IMR-90 (cell line): ENCODE data around the gene RNF146. TPM values are rescaled to one million over a fixed set of nuclear protein-coding genes. Genes with fewer than 3 reads are reported as not detected.
"Not testable (repeated sequence)": the region's sequence is repeated elsewhere in the genome, so short reads cannot be mapped to it uniquely, and the experiment has no call there.

Source experiments
- ATAC-seq: fragments of 200-7000 bp; cut with Tn5 transposase; 2 replicates; pipeline ENCODE4 v1.9.1; 2020; ENCODE audit warnings: low read depth, mild to moderate bottlenecking, moderate library complexity
- BruUV-seq: library from RNA; stranded (reverse); fragments of 400-500 nt; replicated peaks from 2 replicates; lab custom pipeline; 2021; lab: Mats Ljungman, UMichigan
- CTCF ChIA-PET: fragments of 300-600 bp; formaldehyde crosslinking; extraction: SDS; loops from one replicate; lab custom pipeline; 2021; ENCODE audit warnings: antibody characterized with exemption; lab: Yijun Ruan, JAX
- POLR2A ChIA-PET: fragments of 300-600 bp; sonication (Branson Sonifier 250); formaldehyde crosslinking; loops from one replicate; lab custom pipeline; 2022; ENCODE audit warnings: antibody characterized with exemption; ENCODE audit not compliant: unreplicated experiment; lab: Charles Lee
- DNase-seq: peaks from one replicate; pipeline ENCODE4 v3.0.0; 2013
- H2AFZ ChIP-seq: replicated peaks from 2 replicates; pipeline ENCODE3; 2013; ENCODE audit warnings: low read length, mild to moderate bottlenecking; ENCODE audit not compliant: poor library complexity
- H2AK5ac ChIP-seq: 2 replicates; pipeline ENCODE4 v1.6.1; 2013; ENCODE audit warnings: low read depth, low read length, inconsistent platforms
- H2AK9ac ChIP-seq: replicated peaks from 2 replicates; pipeline ENCODE3; 2013; ENCODE audit warnings: mild to moderate bottlenecking, low read depth, low read length, moderate library complexity; ENCODE audit not compliant: poor library complexity
- H2BK120ac ChIP-seq: 2 replicates; pipeline ENCODE4 v1.6.1; 2013; ENCODE audit warnings: low read depth, low read length, inconsistent platforms
- H2BK15ac ChIP-seq: 3 replicates; pipeline ENCODE4 v1.6.1; 2013; ENCODE audit warnings: low read depth, low read length, inconsistent platforms
- H2BK20ac ChIP-seq: 2 replicates; pipeline ENCODE4 v1.6.1; 2013; ENCODE audit warnings: low read depth, mild to moderate bottlenecking, inconsistent platforms, low read length, moderate library complexity
- H2BK5ac ChIP-seq: 2 replicates; pipeline ENCODE4 v1.6.1; 2013; ENCODE audit warnings: mild to moderate bottlenecking, low read depth, low read length, inconsistent platforms; ENCODE audit not compliant: poor library complexity, severe bottlenecking
- H3K14ac ChIP-seq: replicated peaks from 2 replicates; pipeline ENCODE4 v1.6.1; 2013; ENCODE audit warnings: low read depth, low read length, inconsistent platforms
- H3K18ac ChIP-seq: 2 replicates; pipeline ENCODE4 v1.6.1; 2013; ENCODE audit warnings: low read depth, low read length, control low read depth
- H3K23ac ChIP-seq: 2 replicates; pipeline ENCODE4 v1.6.1; 2013; ENCODE audit warnings: low read depth, low read length, inconsistent platforms
- H3K27ac ChIP-seq: 2 replicates; pipeline ENCODE4 v1.5.1; 2013; ENCODE audit warnings: mild to moderate bottlenecking, control low read depth, low read length; ENCODE audit not compliant: insufficient read depth
- H3K27me3 ChIP-seq: 2 replicates; pipeline ENCODE4 v1.6.1; 2013; ENCODE audit warnings: low read length; ENCODE audit not compliant: control insufficient read depth, insufficient read depth
- H3K36me3 ChIP-seq: 2 replicates; pipeline ENCODE4 v1.6.1; 2013; ENCODE audit warnings: low read length, mixed read lengths; ENCODE audit not compliant: control insufficient read depth, insufficient read depth
- H3K4ac ChIP-seq: 2 replicates; pipeline ENCODE4 v1.6.1; 2013; ENCODE audit warnings: low read depth, low read length, inconsistent platforms
- H3K4me1 ChIP-seq: 2 replicates; pipeline ENCODE4 v1.6.1; 2013; ENCODE audit warnings: low read length, mixed read lengths; ENCODE audit not compliant: control insufficient read depth, insufficient read depth
- H3K4me2 ChIP-seq: 2 replicates; pipeline ENCODE4 v1.6.1; 2013; ENCODE audit warnings: low read depth, mild to moderate bottlenecking, control low read depth, low read length, moderate library complexity
- H3K4me3 ChIP-seq: 2 replicates; pipeline ENCODE4 v1.5.1; 2013; ENCODE audit warnings: low read depth, mild to moderate bottlenecking, control low read depth, low read length, moderate library complexity; ENCODE audit not compliant: insufficient read depth
- H3K56ac ChIP-seq: 2 replicates; pipeline ENCODE4 v1.6.1; 2013; ENCODE audit warnings: low read length, inconsistent platforms; ENCODE audit not compliant: insufficient read depth; ENCODE audit errors: extremely low read depth
- H3K79me1 ChIP-seq, 2 experiments: 2 replicates each; pipeline ENCODE4 v1.6.1; 2013; ENCODE audit warnings: low read length in 2 of 2, inconsistent platforms in 1 of 2, low read depth in 1 of 2
- H3K9ac ChIP-seq: 2 replicates; pipeline ENCODE4 v1.6.1; 2013; ENCODE audit warnings: low read depth, low read length, control low read depth
- H3K9me1 ChIP-seq: 2 replicates; pipeline ENCODE4 v1.6.1; 2013; ENCODE audit warnings: low read length, inconsistent platforms; ENCODE audit not compliant: insufficient read depth
- H3K9me3 ChIP-seq: 2 replicates; pipeline ENCODE4 v1.6.1; 2013; ENCODE audit warnings: low read length; ENCODE audit not compliant: control insufficient read depth, insufficient read depth
- H4K20me1 ChIP-seq: 2 replicates; pipeline ENCODE4 v1.6.1; 2013; ENCODE audit warnings: low read length, inconsistent platforms; ENCODE audit not compliant: insufficient read depth
- H4K5ac ChIP-seq: 2 replicates; pipeline ENCODE4 v1.6.1; 2013; ENCODE audit warnings: mild to moderate bottlenecking, low read depth, low read length, control low read depth
- H4K8ac ChIP-seq, 2 experiments: 2 replicates each; pipeline ENCODE4 v1.6.1; 2013; ENCODE audit warnings: low read depth in 2 of 2, low read length in 2 of 2, control low read depth in 1 of 2, inconsistent platforms in 1 of 2
- H4K91ac ChIP-seq: 2 replicates; pipeline ENCODE4 v1.6.1; 2013; ENCODE audit warnings: low read depth, low read length, inconsistent platforms; ENCODE audit not compliant: insufficient read depth
- WGBS, 2 experiments: methylation state at CpG; one replicate each; pipeline versions ENCODE4 v1.1.5 to v1.1.7; 2013; ENCODE audit warnings: missing lambda C conversion rate in 2 of 2; ENCODE audit not compliant: insufficient read length in 1 of 2; ENCODE audit errors: extremely low coverage in 2 of 2; 5-methylcytosine and 5-hydroxymethylcytosine counted together
- dilution Hi-C: fragments of 300-500 bp; cut with HindIII; formaldehyde crosslinking; loops from one replicate; pipeline ENCODE4 v1.14.3; 2018; ENCODE audit warnings: low sequenced_read_pairs; ENCODE audit not compliant: unreplicated experiment
- in situ Hi-C: fragments of 300-500 bp; cut with MboI; formaldehyde crosslinking; loops from 3 replicates; pipeline ENCODE4 v1.14.3; 2019; ENCODE audit warnings: low sequenced_read_pairs, inconsistent platforms, mixed read lengths
- intact Hi-C: fragments of 100-400 bp; cut with micrococcal nuclease; formaldehyde crosslinking; loops from 2 replicates; pipeline ENCODE4 v1.10.0; 2022
- polyA plus RNA-seq, 3 experiments: library from polyadenylated mRNA; depleted of rRNA; stranded (reverse); fragments of >200 nt; gene quantifications; 2 replicates each; pipeline ENCODE4 v1.2.3, GENCODE V29; 2012; ENCODE audit warnings: low replicate concordance in 1 of 3
- total RNA-seq: library from RNA; depleted of rRNA; stranded (reverse); fragments of >200 nt; gene quantifications from 2 replicates; pipeline ENCODE4 v1.2.3, GENCODE V29; 2012

RNF146 gene
- total and polyA plus RNA-seq, 2 of the 4 experiments (the other 2 are of a cell fraction): 24.0 to 32.2 TPM

- H2AFZ ChIP-seq, H3K18ac ChIP-seq, H3K56ac ChIP-seq, H3K27ac ChIP-seq, H3K9me1 ChIP-seq, dilution Hi-C loops, DNase-seq, H2BK20ac ChIP-seq, H3K36me3 ChIP-seq, H2BK120ac ChIP-seq, H4K91ac ChIP-seq, H3K9ac ChIP-seq, H2BK15ac ChIP-seq, H4K5ac ChIP-seq, H3K14ac ChIP-seq, POLR2A ChIA-PET, H2AK9ac ChIP-seq, ATAC-seq, H3K4me2 ChIP-seq, H4K8ac ChIP-seq, H3K4me3 ChIP-seq, H3K9me3 ChIP-seq, H2AK5ac ChIP-seq, H3K23ac ChIP-seq, in situ Hi-C loops, H3K4me1 ChIP-seq, H3K27me3 ChIP-seq, BruUV-seq, intact Hi-C loops, H3K4ac ChIP-seq: not testable (repeated sequence)
- CTCF ChIA-PET: interaction anchor here (1.3 to 1.6 kb wide), 2 partner anchors 133 to 185 kb away, joined by 3 to 5 read pairs; no protein-coding TSS in a partner anchor
- H4K20me1 ChIP-seq: peaks cover 15% of the 10 kb centered on the region
- peak overlapping the region; percentile 26 for H2BK5ac ChIP-seq
- peaks cover 8 to 35% of the 10 kb centered on the region in 2 experiments for H3K79me1 ChIP-seq
- WGBS, 2 experiments: no CpG with 5 or more reads among the region's 3 CpGs
Observed at GRCh38 chr6:127331256-127331655, 64.6 kb downstream of the RNF146 start.
